Inferior parietal cortex (tissue), 1 donor: ENCODE results near the gene ZFP57.

Source experiments
- DNase-seq: peaks from one replicate; pipeline ENCODE4 v3.0.0-alpha.2; 2016; ENCODE audit errors: extremely low spot score

Gene ZFP57

GRCh38 chr6:29680904-29681303 is at the start of gene ZFP57:
TSS of gene ZFP57 (minus strand) at chr6:29681152. CDS start at chr6:29677003, 4,149 bp downstream.
- DNase-seq, result no peak

GRCh38 chr6:29730575-29731126 is 49.7 kb upstream of the ZFP57 start:
- no peak for DNase-seq

- DNase-seq, result no peak
Measured at GRCh38 chr6:29729774-29730328, 48.9 kb upstream of the ZFP57 start.

GRCh38 chr6:29728875-29729270 is 47.9 kb upstream of the ZFP57 start:
- DNase-seq, result no peak

- DNase-seq, result no peak
Measured at GRCh38 chr6:29728173-29728874, 47.4 kb upstream of the ZFP57 start.

GRCh38 chr6:29727637-29728036 is 46.7 kb upstream of the ZFP57 start:
- DNase-seq, result no peak

- no peak for DNase-seq
Measured at GRCh38 chr6:29726571-29727194, 45.7 kb upstream of the ZFP57 start.

- no peak for DNase-seq
Measured at GRCh38 chr6:29726001-29726400, 45.0 kb upstream of the ZFP57 start.

- DNase-seq, result no peak
Measured at GRCh38 chr6:29724937-29725869, 44.3 kb upstream of the ZFP57 start.

- no peak for DNase-seq
Measured at GRCh38 chr6:29723666-29724588, 43.0 kb upstream of the ZFP57 start.

- peak; percentile 88 for DNase-seq
Measured at GRCh38 chr6:29723262-29723665, 42.3 kb upstream of the ZFP57 start, which contains the start of gene HLA-F. TSS of gene HLA-F (plus strand) at chr6:29723434. CDS start at chr6:29723464, 30 bp downstream.

GRCh38 chr6:29720863-29721262 is 39.9 kb upstream of the ZFP57 start:
- DNase-seq, result no peak

- no peak for DNase-seq
Measured at GRCh38 chr6:29710281-29710941, 29.5 kb upstream of the ZFP57 start.

- no peak for DNase-seq
Measured at GRCh38 chr6:29709188-29709587, 28.2 kb upstream of the ZFP57 start.

GRCh38 chr6:29708432-29709179 is 27.7 kb upstream of the ZFP57 start:
- no peak for DNase-seq

GRCh38 chr6:29705389-29706231 is 24.7 kb upstream of the ZFP57 start:
- DNase-seq, result peak; percentile 76

- DNase-seq, result no peak
Measured at GRCh38 chr6:29702519-29703103, 21.7 kb upstream of the ZFP57 start.
